Stimulated activated CD4-positive, alpha-beta T cell treated with anti-CD3 and anti-CD28 coated beads, Interleukin-1b, Interleukin-23, amount 100 ng/mL, for 4 hours (primary cell): Measurements from ENCODE around the gene CIT.
"Not testable (repeated sequence)": the region's sequence is repeated elsewhere in the genome, so short reads cannot be mapped to it uniquely, and the experiment has no call there.

ENCODE experiments used
- DNase-seq, 2 donors: peaks; one replicate each; pipeline ENCODE4 v3.0.0-alpha.2; 2020; ENCODE audit warnings: low read depth in 2 of 2

CIT gene

DNA sequence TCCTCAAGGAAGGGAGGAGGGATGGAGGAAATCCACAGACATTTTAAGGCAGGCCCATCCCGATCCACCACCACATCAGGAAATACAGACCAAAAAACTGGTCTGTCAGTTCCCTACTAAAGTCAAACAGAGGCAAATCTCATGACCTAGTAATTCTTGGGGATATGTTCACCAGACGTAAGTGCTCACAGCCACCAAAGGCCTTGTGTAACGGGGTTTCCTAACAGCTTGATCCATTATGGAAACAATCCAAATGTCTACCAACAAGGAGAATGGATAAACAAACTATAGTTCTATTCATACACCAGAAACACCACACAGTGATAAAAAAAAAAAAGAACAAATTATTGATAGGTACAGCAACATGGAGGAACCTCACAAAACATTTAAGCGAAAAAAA is 136.3 kb downstream of the CIT start:
- no peak for DNase-seq

DNA sequence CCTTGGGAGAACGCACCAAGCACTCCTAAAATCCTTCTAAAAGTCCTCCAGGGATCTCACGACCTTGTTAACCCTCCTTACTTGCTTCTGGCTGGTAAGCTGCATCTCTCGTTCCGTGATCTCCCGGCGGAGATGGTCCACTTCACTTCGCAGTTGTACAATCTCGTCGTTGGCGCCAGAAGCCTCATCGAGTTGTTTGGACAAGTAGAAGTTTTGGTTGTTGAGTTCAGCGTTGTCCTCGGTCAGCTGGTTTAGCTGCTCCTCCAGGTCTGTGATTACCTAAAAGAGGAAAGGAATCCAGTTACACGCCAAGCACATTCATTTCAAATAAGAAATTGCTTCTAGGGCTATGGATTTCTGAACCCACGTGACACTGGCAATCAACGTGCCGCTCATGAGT is 142.0 kb downstream of the CIT start:
- no peak for DNase-seq

DNA sequence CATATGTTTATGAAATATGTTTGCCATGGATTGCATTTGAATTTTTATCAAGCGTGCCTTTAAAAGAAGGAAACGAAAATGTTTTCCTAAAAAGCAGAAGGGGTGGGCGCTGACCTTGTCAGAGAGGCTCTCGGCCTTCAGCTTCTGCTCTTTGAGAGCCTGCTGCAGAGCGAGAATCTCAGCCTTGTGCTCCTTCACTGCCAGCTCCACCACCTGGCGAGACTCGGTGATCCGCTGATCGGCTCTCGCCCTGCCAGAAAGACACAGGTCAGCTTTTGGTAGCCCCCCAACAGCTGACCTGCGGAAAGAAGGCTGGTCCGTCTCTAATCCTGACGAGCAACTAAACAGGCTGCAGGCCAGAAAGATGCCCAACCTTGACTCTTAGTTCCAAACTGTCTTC is 146.7 kb downstream of the CIT start:
- DNase-seq = no peak

DNA sequence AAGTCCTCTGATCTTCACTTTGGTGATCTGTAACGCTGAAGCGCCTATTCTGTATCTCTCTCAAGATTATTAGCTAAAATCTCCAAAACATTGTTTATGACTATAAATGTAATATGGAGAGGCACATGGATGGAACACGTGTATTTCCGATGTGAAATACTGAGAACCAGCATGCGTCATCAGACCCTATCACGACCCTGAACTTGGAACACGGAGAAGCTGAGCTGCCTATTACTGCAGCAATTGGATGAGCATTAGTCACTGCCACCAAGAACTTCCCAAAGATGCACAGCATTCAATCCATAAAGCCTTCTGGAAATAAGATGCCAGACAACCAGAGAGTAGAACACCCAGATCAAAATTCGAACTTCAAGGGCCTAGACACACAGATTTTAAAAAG is 147.2 kb downstream of the CIT start:
- DNase-seq = no peak

DNA sequence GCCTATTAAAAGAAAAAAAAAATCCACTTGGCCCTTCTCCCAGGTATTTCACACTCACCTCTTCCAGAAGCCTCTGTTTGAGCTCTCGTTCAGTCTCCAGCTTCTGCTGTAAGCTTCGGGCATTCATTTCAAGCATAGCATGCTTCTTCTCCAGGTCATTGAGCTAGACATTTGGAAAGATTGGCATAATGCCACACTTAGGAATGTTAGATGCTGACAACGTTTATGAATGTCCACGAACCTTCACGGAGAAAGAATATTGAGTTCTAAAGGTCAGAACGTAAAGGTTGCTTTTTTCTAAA is 148.7 kb downstream of the CIT start:
- DNase-seq = no peak

DNA sequence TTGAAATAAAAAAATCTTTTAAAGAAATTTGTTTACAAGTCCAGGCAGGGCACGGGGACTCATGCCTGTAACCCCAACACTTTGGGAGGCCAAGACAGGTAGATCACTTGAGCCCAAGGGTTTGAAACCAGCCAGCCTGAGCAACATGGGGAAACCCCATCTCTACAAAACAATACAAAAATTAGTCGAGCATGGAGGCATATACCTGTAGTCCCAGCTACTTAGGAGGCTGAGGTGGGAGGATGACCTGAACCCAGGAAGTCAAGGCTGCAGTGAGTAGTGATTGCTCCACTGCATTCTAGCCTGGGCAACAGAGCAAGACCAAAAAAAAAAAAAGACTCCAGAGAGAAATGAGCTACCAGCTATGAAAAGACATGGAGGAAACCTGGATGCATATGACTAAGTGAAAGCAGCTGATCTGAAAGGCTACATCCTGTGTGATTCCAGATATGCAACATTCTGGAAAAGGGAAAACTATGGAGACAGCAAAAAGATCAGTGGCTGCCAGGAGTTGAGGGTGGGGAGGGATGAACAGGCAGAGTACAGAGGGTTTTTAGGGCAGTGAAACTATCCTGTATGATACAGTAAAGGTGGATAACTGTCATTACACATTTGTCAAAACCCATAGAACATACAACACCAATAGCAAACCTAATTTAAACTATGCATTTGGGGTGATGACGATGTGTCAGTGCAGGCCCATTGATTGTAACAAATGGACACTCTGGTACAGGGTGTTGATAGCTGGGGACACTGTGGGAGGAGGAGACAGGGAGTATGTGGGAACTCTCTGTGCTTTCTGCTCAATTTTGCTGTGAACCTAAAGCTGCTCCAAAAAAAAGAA is 149.3 kb downstream of the CIT start:
- DNase-seq = no peak

DNA sequence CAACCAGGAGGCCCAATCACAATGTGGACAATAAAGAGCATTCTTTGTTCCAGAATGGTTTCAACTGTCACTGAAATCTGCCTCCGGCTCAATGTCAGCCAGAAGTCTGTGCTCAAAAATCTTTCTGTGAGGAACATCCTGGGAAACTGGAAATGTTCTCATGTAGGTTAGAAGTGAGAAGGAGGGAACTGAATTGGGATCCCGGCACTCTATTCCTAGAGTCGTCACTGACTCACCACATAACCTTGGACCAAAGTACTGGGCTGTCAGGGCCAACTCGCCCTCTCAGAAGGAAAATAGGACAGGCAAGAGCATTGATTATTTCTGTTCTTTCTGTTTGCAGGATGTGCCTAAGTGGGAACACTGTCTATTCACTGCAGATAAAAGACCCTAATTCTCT is 151.6 kb downstream of the CIT start:
- no peak for DNase-seq

DNA sequence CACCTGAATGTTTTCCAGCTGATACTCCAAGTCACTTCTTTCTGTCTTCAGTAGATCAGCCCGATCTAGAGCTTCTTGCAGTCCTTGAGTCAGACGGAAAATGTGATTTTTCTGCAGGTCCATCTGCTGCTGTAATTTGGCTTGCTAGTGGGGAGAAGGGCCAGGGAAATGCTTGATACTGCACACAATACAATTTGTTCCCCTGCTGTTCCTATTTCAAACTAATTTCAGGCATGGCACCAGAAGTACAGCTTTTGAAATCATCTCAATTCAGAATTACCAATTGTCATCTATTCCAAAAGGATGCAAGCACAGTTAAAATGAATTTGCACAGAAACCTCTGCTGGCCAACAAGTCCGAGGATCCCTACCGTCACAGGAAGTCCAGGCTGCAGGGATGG is 155.8 kb downstream of the CIT start:
- no peak for DNase-seq

DNA sequence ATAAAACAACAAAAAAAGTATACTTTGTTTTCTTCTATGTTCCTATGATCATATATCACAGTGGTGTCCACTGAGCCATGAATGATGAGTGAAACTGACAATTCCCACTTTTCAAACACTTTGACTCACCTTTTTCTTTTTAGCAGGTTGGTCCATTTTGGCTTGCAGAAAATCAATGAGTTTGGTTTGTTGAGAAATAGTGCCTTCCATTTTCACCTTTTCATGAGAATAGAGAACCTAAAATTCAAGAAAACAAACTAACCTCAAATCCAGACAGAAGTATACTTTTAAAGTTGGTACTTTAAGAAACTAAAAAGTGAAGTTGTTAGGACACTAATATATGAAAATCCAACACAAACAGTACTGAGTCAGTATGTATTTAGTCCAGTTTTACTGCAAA is 156.8 kb downstream of the CIT start:
- no peak for DNase-seq

DNA sequence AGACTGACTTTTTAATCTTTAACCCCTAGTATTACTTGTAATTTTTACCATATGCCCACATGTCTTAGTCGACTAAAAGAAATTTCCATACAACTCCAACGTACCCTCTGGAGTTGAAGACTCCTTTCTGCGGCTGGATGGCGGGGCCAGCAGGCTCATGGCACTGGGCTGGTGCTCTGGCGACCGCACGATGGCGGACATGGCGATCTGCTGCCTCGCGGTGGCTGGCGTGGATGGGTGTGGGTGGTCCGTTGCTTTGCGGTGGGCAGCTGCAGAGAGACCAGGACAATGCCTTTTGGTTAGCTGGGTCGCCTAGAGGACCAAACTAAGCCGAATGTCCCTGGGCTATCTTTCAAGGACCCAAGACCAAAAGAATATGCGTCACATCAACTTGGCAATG is 159.0 kb downstream of the CIT start:
- no peak for DNase-seq

DNA sequence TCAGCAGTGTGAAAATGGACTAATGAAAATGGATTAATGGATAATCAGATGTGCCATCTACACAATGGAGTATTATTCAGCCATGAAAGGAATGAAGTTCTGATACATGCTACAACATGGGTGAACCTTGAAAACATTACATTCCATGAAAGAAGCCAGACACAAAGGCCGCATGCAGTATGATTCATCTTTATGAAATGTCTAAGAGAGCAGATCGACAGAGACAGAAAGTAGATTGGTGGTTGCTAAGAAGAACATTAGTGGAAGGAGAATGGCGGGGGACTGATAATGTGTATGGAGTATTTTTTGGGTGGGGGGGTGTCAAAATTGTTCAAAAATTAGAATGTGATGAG is 161.9 kb downstream of the CIT start:
- DNase-seq = no peak

DNA sequence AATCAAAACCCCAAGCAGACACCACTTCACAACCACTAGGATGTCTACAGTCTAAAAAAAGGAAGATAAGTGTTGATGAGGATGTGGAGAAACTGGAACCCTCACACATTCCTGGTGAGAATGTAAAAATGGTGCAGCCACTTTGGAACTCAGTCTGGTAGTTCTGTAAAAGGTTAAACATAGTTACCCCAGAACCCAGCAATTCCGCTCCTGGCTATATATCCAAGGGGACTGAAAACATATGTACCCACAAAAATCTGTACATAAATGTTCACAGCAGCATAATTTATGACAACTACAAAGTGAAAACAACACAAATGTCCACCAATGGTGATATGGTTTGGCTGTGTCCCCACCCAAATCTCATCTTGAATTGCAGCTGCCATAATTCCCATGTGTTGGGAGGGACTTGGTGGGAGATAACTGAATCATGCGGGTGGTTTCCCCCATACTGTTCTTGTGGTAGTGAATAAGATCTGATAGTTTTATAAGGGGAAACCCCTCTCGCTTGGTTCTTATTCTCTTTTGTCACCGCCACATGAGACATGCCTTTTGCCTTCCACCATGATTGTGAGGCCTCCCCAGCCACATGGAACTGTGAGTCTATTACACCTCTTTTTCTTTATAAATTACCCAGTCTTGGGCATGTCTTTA is 162.4 kb downstream of the CIT start:
- no peak for DNase-seq

DNA sequence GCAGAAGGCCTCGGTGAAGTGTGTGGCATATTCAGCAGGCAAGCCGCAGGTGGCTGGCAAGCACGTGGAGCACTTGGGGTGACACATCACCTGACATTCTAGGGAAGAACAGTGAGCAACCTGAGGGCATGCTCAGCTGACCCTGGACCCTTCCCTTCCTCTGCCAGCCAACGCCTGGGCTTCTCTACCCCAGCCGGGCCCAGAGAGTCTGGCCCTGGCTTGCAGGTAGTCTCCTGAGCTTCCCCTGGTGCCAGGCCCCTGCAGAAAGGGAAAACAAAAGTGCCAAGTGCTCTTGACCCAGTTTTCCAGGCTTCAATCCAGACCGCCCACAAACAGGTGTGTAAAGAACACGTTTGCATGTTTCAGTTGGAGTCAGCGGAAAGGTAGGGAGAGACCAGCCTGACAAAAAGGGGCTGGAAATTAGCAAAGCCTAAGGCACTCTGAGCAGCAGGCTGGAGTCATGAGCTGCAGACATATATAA is 163.5 kb downstream of the CIT start:
- no peak for DNase-seq

DNA sequence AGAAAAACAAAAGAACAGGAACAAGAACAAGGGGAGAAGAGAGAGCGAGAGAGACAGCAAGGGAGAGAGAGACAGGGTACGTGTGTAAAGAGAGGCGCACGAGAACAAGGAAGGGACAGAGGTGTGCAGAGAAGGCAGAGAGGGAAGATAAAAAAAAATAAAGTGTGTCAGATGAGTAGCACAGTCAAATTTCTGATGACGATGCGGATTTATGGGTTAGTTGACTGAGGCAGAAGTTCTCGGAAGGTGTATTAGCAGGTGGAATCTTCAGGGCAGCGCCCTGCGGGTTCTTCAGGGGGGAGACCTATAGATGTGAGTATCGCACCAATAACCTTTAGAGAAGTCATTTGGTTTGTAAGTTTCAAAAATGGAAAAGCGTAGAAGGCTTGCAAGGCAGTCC is 164.4 kb downstream of the CIT start:
- DNase-seq = no peak

DNA sequence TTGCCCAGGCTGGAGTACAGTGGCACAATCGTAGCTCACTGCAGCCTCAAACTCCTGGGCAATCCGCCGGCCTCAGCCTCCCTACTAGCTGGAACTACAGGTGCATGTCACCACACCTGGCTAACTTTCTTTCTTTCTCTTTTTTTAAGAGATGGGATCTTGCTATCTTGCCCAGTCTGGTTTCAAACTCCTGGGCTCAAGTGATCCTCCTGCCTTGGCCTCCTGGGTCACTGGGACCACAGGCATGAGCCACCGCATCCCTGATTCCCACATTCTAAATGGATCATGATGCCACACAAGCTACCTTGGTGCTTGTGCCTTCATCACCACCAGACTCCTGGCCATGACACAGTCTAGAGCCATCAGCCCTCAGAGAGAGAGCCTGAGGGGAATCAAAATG is 165.4 kb downstream of the CIT start:
- no peak for DNase-seq

DNA sequence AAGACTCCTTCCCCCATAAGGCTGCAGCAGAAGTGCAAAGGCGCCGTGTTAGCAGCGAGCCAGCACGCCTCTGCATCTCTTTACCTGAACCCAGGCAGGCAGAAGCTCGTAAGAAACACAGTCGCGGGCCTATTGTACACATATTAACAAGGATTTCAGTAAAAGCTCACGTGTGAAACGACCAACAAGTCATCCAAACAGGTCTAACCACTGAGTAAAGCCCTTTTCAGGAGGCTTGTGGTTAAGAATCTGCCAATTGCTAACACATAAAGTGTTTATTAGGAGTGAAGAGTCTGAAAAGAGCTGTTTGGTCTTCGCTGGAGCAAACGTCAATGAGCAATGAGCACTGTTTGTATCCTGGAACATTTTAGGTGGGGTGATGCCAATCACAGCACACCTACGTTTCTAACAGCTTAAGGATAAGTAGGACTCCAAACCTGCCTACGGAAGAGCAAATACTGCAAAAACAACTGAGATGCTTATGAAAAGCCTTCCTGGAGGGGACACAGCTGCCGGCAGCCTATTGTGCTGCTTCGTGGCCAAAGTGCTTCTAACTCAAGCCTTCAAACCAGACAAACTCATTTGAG is 166.1 kb downstream of the CIT start:
- DNase-seq = no peak

DNA sequence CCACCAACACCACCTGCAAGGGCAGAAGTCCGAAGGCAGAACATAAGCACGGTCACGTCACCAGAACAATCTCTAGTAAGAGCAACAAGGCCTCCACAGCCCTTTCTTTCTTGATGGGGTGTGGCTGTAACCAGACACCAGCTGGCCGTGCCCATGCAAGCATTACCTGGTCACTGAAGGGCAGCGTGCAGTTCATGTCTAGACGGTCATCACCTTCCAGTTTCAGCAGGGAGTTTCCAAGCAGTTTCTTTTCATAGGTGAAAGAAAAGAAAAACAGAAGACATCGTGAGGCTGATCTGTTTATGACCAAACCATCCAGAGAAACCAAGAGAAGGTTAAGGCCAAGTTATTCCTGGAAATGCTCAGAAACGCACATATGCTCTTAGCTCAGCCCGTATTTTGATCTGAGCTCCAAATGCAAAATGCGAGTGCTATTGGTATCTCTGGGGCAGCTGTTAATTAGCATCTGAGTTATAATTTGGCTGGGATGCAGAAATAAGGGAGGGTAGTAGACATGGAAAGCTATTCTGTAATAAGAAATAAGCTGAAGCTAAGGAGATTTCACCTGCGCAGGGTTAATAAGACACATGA is 166.7 kb downstream of the CIT start:
- no peak for DNase-seq

DNA sequence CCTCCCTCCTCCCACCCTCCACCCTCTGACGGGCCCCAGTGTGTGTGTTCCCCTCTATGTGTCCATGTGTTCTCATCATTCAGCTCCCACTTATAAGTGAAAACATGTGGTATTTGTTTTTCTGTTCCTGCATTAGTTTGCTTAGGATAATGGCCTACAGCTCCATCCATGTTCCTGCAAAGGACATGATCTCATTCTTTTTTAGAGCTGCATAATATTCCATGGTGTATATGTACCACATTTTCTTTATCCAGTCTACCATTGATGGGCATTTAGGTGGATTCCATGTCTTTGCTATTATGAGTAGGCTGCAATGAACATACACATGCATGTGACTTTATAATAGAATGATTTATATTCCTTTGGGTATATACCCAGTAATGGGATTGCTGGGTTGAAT is 170.7 kb downstream of the CIT start:
- not testable (repeated sequence) for DNase-seq

DNA sequence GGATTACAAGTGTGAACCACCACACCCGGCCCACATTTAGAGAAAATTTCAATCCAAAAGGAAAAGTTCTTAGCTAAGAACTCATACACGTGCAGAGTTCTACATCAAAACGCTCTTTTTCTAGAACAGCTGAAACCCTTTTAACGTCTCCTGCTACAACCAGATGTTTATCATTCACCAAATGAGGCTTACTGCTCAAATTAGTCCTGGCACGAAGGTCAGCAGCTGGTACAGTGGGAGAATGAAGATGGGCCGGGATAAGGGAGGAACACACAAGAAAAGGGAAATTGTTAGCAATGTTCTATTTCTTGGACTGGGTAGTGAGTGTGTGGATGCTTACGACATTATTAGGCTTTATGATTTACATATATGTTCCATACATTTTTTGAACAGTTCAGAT is 171.9 kb downstream of the CIT start:
- no peak for DNase-seq

DNA sequence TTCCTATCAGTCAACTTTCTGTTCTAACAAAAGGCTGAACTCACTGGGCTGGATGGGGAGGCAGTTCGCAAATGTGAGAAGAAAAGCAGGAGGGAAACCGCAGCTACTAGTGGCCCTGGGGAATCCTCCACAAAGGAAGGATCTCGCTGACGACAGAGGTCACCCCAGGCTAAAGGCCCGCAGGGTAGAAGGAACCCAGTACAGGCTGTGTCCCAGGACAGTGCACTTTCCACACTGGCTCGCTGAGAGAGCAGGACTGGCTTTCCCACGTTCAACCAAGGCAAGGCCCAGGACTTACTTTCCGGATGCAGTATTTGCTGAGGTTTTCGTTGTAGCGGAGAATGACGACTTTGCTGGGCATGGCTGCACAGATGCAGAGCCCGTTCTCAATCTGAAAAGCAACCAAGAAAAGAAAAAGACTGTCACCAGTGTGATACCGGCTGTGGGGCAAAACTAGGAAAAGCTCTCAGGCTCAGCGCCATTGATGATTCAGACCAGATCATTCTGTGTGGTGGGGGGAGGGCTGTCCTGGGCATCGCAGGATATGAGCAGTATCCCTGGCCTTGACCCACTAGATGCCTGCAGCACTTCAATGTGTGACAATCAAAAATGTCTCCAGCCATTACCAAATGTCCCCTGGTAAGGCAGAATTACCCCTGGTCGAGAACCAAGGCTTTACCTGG is 172.9 kb downstream of the CIT start:
- DNase-seq = no peak

DNA sequence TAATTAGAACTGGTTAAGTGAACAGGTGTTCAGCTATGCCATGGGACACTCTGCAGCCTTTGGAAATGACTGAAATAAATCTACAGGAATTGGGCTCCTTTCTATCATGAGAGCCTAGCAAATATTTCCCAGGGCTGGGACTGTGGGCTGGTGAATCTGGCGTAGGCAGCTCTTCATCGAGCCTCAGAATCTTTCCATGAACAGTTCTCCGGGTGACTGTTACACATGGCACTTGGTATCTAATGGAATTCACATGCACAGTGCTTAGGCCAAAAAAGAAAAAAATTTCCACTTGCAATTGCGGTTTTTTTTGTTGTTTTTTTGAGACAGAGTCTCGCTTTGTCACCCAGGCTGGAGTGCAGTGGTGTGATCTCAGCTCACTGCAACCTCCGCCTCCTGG is 177.0 kb downstream of the CIT start:
- DNase-seq = no peak

DNA sequence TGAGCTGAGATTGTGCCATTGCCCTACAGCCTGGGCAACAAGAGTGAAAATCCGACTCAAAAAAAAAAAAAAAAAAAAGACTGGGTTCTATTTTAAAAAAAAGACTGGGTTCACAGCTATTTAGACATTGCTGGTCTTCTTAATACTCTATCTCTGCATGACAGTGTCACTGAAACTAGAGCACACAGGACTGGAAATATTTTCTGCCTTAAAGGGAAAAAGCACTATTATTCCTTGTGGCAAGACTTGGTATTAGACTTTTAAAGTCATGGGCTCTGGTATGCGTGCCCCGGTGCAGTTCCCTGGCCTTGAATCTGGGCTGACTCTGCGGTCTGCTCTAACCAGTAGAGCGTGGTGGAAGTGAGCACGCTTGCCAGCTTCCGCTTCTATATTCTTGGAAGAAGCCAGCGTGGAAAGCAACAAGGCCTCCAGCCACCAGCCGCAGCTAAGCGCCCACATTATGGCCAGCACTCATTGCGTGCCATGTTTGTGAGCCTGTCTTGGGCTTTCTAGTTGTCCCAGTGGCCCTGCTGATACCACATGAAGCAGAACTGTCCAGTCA is 177.8 kb downstream of the CIT start:
- no peak for DNase-seq
